Choroid plexus epithelial cell (primary cell): ENCODE data around the gene DGUOK.

Experiments used
- DNase-seq: peaks from one replicate; pipeline ENCODE4 v3.0.0-alpha.2; 2010; ENCODE audit warnings: low read depth
- H3K4me3 ChIP-seq: 2 replicates; pipeline ENCODE4 v1.5.1; 2011; ENCODE audit warnings: low read depth, mild to moderate bottlenecking, control low read depth, low read length, moderate library complexity
- TF ChIP-seq, protein P1 (sequence below): conservative IDR thresholded peaks from 2 replicates; pipeline ENCODE4 v1.5.1; 2011; ENCODE audit warnings: low read depth, mild to moderate bottlenecking, control low read depth, inconsistent platforms, low read length, moderate library complexity

Gene DGUOK

DNA sequence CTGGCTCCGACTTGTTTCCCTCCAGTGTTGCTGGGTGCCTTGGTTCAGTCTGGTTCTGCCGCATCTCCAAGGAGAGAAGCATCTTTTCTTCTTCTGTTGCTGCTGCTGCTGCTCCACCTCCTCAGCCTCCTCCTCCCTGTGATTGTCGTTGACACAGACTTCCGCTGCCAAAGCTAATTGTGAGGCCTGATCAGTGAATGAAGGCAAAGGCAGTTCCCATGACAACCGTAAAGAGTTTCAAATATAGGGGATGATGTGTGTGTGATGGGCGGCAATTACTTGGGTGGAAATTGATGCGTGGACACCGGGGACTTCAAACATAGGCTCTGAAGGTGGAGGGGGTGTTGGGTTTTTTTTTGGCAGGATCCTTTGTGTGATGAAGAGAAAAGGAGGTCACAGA lies 71.8 kb downstream of the DGUOK start:
- TF ChIP-seq, protein P1, sequence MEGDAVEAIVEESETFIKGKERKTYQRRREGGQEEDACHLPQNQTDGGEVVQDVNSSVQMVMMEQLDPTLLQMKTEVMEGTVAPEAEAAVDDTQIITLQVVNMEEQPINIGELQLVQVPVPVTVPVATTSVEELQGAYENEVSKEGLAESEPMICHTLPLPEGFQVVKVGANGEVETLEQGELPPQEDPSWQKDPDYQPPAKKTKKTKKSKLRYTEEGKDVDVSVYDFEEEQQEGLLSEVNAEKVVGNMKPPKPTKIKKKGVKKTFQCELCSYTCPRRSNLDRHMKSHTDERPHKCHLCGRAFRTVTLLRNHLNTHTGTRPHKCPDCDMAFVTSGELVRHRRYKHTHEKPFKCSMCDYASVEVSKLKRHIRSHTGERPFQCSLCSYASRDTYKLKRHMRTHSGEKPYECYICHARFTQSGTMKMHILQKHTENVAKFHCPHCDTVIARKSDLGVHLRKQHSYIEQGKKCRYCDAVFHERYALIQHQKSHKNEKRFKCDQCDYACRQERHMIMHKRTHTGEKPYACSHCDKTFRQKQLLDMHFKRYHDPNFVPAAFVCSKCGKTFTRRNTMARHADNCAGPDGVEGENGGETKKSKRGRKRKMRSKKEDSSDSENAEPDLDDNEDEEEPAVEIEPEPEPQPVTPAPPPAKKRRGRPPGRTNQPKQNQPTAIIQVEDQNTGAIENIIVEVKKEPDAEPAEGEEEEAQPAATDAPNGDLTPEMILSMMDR: no peak
- DNase-seq: no peak
- H3K4me3 ChIP-seq: no peak overlapping the region

DNA sequence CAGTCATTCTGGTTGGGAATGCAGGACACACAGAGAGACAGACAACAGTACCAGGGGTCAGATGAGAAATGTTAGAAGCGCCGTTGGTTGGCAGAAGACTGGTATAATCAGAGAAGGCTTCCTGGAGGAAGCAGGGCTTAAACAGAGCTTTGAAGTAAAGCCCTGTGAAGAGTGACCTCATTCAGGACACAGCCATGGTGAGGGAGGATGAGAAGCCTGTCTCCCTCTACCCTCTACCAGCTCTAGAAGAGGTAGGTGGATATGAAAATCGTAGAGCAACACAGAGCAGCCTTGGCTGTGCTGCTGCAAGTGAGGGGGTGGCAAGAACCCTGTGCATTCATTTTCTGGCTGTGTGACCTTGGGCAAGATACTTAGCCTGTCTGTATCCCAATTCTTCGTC lies 72.3 kb downstream of the DGUOK start:
- no peak for DNase-seq
- TF ChIP-seq, protein P1: no peak
- no peak overlapping the region for H3K4me3 ChIP-seq

DNA sequence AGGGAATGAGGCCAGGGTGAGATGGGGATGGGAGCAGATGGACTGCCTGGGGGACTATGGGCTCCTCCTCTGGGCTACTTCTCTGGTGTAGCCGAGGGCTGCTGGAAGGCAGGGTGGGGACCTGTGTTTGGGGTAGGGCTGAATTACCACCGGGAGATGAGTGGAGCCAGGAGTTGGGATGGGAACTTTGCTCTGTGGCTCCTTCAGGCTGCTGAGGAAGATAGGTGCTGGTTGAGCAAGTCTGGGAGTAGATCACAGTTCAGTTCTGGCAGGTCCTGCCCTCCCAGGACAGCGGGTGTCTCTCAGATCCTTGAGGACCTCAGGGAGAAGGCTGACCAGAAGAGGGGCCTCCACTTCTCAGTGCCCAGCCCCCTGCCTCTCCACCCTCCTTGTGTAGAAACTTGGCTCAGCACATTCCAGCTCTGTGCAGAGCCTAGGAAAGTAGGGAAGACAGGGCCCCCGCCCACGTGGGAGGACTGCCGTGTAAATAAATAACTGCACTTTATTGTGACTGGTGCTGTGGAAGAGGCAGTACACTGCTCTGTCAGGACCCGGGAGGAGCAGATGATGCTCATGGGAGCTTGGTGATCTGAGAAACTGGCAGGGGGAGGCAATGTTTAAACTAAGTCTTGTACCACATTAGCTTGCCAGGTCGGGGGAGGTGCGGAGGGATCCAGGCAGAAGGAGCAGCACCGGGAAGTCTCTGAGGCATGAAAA lies 73.4 kb downstream of the DGUOK start:
- TF ChIP-seq, protein P1: no peak
- peak; percentile 65 for DNase-seq

DNA sequence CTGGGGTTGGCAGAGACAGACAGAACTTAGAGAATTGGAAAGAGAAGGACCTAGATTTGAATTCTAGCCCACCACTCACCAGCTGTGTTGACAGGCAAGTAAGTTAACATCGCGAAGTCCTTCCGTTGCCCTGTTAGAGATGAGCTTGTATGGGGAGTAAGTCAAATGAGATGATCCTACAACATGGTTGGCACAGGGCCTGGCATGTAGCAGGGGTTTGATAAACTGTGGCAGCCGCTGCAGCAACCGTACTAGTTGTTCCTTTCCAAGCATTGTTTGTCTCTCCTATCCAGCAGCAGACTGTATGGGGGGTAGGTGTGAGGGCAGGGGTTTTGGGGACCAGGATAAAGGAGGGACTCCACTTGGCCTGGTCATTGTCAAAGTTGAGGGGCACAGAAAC lies 74.0 kb downstream of the DGUOK start:
- TF ChIP-seq, protein P1: no peak
- no peak overlapping the region for H3K4me3 ChIP-seq
- no peak for DNase-seq

More for the DNA sequence above, 73.4 kb downstream of the DGUOK start:
- no peak overlapping the region for H3K4me3 ChIP-seq

DNA sequence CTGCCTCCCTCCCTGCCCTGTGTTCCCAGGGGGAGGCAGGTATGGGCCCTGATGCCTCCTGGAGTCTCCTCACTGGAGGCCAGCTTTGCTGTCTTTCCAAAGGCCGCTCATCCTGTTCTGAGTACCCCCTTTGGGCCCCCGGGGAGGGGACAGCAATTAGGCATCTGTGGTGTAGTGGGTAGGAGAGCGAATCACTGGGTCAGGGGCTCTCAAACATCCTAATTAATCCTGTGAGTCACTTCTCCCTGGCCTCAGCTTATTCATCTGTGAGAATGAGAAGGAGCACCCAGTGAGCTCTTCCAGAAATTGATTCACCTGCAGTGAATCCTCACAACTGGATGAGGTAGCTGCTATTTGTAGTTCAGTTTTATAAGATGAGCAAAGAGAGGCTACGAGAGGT lies 74.4 kb downstream of the DGUOK start:
- no peak for DNase-seq
- no peak overlapping the region for H3K4me3 ChIP-seq
- TF ChIP-seq, protein P1: no peak

DNA sequence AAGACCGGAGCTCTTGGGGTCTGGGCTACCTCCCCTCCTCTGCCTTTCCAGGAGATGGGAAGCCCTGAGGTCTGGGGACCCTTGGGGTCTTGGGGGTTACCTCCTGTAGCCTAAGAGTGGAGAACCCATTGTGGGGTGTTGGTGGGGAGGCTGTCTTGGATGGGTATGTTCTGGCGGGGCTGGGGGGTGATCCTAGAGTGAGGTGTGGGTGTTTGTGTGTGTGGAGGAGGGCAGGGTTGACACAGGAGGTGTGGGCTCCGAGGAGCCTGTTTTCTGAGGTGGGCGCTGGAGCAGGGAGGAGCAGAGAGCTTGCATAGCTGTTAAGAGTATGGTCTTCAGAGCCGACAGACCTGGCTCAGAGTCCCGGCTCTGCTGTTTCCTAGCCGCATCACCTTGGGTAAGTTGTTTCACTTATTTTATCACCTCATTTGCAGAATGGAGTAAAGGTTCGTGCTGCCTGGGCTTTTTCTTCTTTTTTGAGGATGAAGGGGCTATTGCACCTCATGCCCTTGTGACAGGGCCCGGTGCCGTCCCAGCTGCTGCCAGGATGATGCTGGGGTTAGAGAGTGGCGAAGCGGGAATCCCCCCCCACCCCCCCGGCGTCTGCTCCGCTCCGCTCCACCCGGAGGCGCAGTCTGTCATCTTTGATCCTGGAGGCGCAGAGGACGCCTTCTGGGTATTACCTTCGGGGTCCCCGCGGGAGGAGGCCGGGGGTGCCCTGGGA lies 75.3 kb downstream of the DGUOK start:
- DNase-seq: no peak
- peak overlapping the region; percentile 68 for H3K4me3 ChIP-seq
- TF ChIP-seq, protein P1: no peak
